ENCODE measurements around the gene KAT2A.
A peak's percentile ranks its signal among the peaks of the same experiment; 100 is the strongest.

The KAT2A gene

GRCh38 chr17:42135664-42136653 lies 14.8 kb upstream of the KAT2A start:
- peak in 1 of 10 donors; percentile 20 for DNase-seq
- intact Hi-C loops (cut with DNase I) = no loop called here

GRCh38 chr17:42135151-42135550 lies 14.0 kb upstream of the KAT2A start:
- no peak for DNase-seq
- intact Hi-C loops (cut with DNase I) = no loop called here

- intact Hi-C loops (cut with DNase I) = no loop called here
- DNase-seq = no peak
Observed at GRCh38 chr17:42133461-42134041, 12.4 kb upstream of the KAT2A start.

DNA sequence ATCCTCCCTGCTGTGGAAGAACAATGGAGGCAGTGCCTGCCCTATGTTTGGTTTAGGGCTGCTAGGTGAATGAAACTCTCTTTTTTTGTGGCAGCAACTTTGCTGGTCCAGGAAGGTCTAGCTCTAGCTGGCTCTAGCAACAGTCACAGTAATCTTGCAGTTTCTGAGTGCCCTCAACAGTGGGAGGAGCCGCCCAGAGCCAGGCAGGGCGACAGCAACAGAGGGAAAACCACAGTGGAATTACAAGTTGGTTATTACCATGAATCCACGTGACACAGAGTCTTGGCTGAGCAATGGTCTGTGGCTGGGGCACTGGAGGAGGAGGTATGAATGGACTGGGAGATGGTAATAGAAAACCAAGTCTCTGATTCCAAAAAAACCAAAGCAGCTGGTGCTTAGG lies 11.8 kb upstream of the KAT2A start:
- DNase-seq = peak in 8 of 10 donors; percentile 46 to 94 (median 63)
- intact Hi-C loops (cut with DNase I) = no loop called here

GRCh38 chr17:42131981-42132432 lies 10.8 kb upstream of the KAT2A start:
- intact Hi-C loops (cut with DNase I) = no loop called here
- no peak for DNase-seq

- no peak for DNase-seq
- intact Hi-C loops (cut with DNase I) = no loop called here
Observed at GRCh38 chr17:42131232-42131631, 10.1 kb upstream of the KAT2A start.

GRCh38 chr17:42130310-42130936 lies 9.3 kb upstream of the KAT2A start:
- peak in 1 of 10 donors; percentile 17 for DNase-seq
- intact Hi-C loops (cut with DNase I) = no loop called here

GRCh38 chr17:42129109-42129837 lies 8.1 kb upstream of the KAT2A start:
- intact Hi-C loops (cut with DNase I) = no loop called here
- DNase-seq = peak in 1 of 10 donors; percentile 16

DNA sequence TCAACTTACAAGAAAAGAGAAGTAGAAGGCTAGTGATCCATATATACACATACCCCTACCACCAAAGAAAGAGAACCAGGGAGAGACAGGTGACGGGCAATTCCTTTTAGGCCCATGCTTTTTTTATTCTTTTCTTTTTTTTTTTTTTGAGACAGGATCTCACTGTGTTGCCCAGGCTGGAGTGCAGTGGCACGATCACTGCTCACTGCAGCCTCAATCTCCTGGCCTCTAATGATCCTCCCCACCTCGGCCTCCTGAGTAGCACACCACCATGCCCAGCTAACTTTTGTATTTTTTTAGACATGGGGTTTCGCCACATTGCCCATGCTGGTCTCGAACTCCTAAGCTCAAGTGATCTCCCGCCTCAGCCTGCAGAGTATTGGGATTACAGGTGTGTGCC lies 6.2 kb upstream of the KAT2A start:
- no peak for DNase-seq
- intact Hi-C loops (cut with DNase I) = no loop called here

DNA sequence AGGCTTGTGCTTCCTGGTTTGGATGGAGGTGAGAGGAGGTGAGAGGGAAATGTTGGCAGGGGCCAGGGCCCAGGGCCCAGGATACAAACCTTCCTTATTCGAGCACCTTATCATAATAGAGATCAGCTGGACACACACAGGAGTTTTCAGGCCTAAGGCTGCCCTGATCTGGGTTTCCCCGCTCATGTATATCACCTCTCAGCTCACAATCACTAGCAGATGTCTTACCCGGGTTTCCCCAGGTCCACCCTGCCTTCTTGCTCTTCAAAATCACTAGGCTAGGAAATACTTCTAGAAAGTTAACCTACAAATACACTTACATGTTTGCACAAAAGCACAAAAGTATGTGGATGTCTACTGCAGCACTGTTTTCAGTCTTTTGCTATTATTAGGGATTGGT lies 5.7 kb upstream of the KAT2A start:
- intact Hi-C loops (cut with DNase I) = no loop called here
- no peak for DNase-seq

DNA sequence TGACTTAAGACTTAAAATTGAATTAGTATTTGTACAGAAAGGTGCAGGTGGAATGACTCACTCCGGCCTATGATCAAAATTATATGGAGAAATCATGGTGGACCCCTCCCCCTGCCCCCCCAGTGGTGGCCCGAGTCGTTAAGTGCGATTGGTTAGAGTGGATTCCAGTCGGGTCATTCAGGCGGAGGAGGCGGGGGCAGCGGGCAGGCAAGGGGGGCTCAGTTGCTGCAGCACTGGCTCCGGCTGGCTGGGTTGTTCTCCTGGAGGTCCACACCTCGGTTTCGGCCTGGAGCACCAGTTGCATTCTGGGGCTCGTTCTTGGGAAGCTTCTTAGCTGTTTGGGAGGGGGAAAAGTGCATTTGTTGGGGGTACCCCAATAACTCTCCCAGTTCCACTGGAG lies 4.4 kb upstream of the KAT2A start:
- no peak for DNase-seq
- intact Hi-C loops (cut with DNase I) = no loop called here

GRCh38 chr17:42124256-42124655 lies 3.1 kb upstream of the KAT2A start:
- intact Hi-C loops (cut with DNase I) = no loop called here
- DNase-seq = no peak

DNA sequence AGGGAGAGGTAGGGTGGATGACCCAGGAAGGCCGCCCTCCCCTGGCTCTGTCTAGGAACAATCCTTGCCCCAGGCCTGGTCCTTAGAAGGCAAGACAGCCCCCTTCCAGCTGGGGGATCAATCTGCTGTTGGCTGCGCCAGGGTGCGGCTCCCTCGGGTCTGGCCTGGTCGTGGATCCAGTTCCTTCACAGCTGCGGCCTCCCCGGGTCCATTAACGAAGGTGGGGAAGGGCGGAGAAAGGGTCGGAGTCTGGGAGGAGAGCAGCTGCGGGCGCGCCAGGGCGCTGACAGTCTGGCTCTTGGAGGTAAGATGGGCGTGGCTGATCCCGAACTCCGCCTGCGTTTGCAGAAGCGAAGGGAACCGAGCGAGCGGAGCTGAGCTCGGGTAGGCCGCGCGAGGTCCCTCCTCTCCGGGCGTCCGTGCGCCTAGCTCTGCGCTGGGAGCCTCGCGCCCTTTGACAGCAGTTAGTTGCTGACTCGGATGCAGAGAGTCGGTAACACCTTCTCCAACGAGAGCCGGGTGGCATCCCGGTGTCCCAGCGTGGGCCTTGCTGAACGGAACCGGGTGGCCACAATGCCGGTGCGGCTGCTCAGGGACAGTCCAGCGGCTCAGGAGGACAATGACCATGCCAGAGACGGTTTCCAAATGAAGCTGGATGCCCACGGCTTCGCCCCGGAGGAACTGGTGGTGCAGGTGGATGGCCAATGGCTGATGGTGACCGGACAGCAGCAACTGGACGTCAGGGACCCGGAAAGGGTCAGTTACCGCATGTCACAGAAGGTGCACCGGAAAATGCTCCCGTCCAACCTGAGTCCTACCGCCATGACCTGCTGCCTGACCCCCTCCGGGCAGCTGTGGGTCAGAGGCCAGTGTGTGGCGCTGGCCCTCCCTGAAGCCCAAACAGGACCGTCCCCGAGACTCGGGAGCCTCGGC lies 1.5 kb upstream of the KAT2A start, which contains the start of gene HSPB9:
TSS of gene HSPB9 (plus strand) at position 434 of the 933 bp plus-strand sequence. CDS start at position 481, 47 bp downstream.
- DNase-seq = peak in 1 of 10 donors; percentile 78
- intact Hi-C loops (cut with DNase I) = loop anchor here (1.0 kb wide), 1 partner anchor 35 kb away; no protein-coding TSS in a partner anchor

GRCh38 chr17:42120161-42120769 lies 902 bp downstream of the KAT2A start:
- intact Hi-C loops (cut with DNase I) = loop anchor here (2.0 kb wide), 1 partner anchor 35 kb away; the partner anchor contains the start of gene RAB5C
- no peak for DNase-seq

GRCh38 chr17:42119301-42119700 lies 1.9 kb downstream of the KAT2A start:
- intact Hi-C loops (cut with DNase I) = loop anchor here (5.0 kb wide), 2 partner anchors 63 to 157 kb away; partner anchors contain the start of gene KCNH4
- no peak for DNase-seq

GRCh38 chr17:42118545-42118944 lies 2.6 kb downstream of the KAT2A start:
- intact Hi-C loops (cut with DNase I) = loop anchor here (5.0 kb wide), 2 partner anchors 64 to 156 kb away; partner anchors contain the start of gene KCNH4
- no peak for DNase-seq

- DNase-seq = no peak
- intact Hi-C loops (cut with DNase I) = loop anchor here (5.0 kb wide), 2 partner anchors 64 to 156 kb away; partner anchors contain the start of gene KCNH4
Observed at GRCh38 chr17:42118126-42118510, 3.0 kb downstream of the KAT2A start.

GRCh38 chr17:42117397-42118125 lies 3.6 kb downstream of the KAT2A start:
- intact Hi-C loops (cut with DNase I) = loop anchor here (5.0 kb wide), 2 partner anchors 65 to 155 kb away; partner anchors contain the start of gene KCNH4
- DNase-seq = no peak

All from posterior cingulate gyrus (tissue), 11 donors.